Heart left ventricle (tissue), 16 donors: ENCODE measurements around the gene CDC23. TPM values are rescaled to one million over a fixed set of nuclear protein-coding genes. Genes with fewer than 3 reads are reported as not detected.

Source experiments
- ATAC-seq, 4 donors: fragments of 200-7000 bp; cut with Tn5 transposase; one replicate each; pipeline ENCODE4 v1.9.1; 2020 to 2022; ENCODE audit warnings: moderate library complexity in 4 of 4, mild to moderate bottlenecking in 3 of 4, moderate number of reproducible peaks in 1 of 4
- DNase-seq, 5 donors: peaks; one replicate each; pipeline ENCODE4 v3.0.0-alpha.2; 2020
- H3K27ac ChIP-seq, 12 donors: fragments of 200-600 bp; sonication (generic) in 4 of 12; one replicate each; pipeline versions ENCODE4 v1.5.0 to v1.8.0; 2016 to 2022; ENCODE audit warnings: mild to moderate bottlenecking in 2 of 12
- H3K27me3 ChIP-seq, 9 donors: fragments of 200-600 bp; sonication (generic) in 2 of 9; one replicate each; pipeline versions ENCODE4 v1.5.1 to v1.8.0; 2016 to 2022; ENCODE audit warnings: mild to moderate bottlenecking in 3 of 9
- H3K36me3 ChIP-seq, 9 donors: fragments of 200-600 bp; sonication (generic) in 2 of 9; one replicate each; pipeline versions ENCODE4 v1.5.0 to v1.8.0; 2018 to 2022; ENCODE audit warnings: mild to moderate bottlenecking in 2 of 9
- H3K4me1 ChIP-seq, 12 donors: fragments of 200-600 bp; sonication (generic) in 4 of 12; one replicate each; pipeline versions ENCODE4 v1.5.0 to v1.8.0; 2016 to 2022; ENCODE audit warnings: mild to moderate bottlenecking in 3 of 12
- H3K4me3 ChIP-seq, 12 donors: fragments of 200-600 bp; sonication (generic) in 4 of 12; one replicate each; pipeline versions ENCODE4 v1.5.0 to v1.8.0; 2017 to 2022; ENCODE audit warnings: mild to moderate bottlenecking in 9 of 12, moderate library complexity in 4 of 12
- H3K9me3 ChIP-seq, 12 donors: fragments of 200-600 bp; sonication (generic) in 4 of 12; one replicate each; pipeline versions ENCODE4 v1.5.0 to v1.8.0; 2016 to 2022; ENCODE audit warnings: mild to moderate bottlenecking in 1 of 12
- POLR2A ChIP-seq, 2 donors: fragments of 450-650 bp; IDR thresholded peaks; one replicate each; pipeline ENCODE4 v1.6.1; 2017; ENCODE audit warnings: antibody characterized with exemption in 2 of 2, mild to moderate bottlenecking in 2 of 2, moderate library complexity in 2 of 2
- WGBS, 4 donors: extraction: QIAGEN DNeasy Blood & Tissue Kit in 2 of 4; methylation state at CpG; one replicate each; pipeline versions ENCODE4 v1.1.5 to v1.1.7; 2013 to 2018; 5-methylcytosine and 5-hydroxymethylcytosine counted together
- intact Hi-C, 10 donors: fragments of 100-400 bp; cut with DNase I; formaldehyde crosslinking; loops; one replicate each; pipeline versions ENCODE4 v1.11.1 to v1.14.2; 2022
- long read RNA-seq, 3 donors: library from polyadenylated mRNA; unstranded; transcript quantifications; one replicate each; pipeline ENCODE4 v2.0.0, GENCODE V29; 2020 to 2021
- polyA plus RNA-seq, 2 donors: library from polyadenylated mRNA; stranded (reverse); fragments of 200-250 nt; gene quantifications; one replicate each; pipeline ENCODE4 v1.2.3, GENCODE V29; 2013
- total RNA-seq, 9 donors: library from RNA; depleted of rRNA in 2 of 9; stranded (reverse); fragments of >200 nt in 2 of 9; fragmentation: NEBNext Ultra II Directional in 3 of 9; extraction: Animal tissue kit (Norgen Biotek cat#: 25700) in 3 of 9; gene quantifications; one replicate each; pipeline versions ENCODE4 v1.1.0 to v1.2.4, GENCODE V29; 2016 to 2023
- TF ChIP-seq, protein P1 (sequence below), 12 donors: fragments of 200-600 bp; sonication (generic) in 4 of 12; IDR thresholded peaks; one replicate each; pipeline versions ENCODE4 v1.5.0 to v1.8.0; 2018 to 2022; ENCODE audit warnings: antibody characterized with exemption in 12 of 12, mild to moderate bottlenecking in 5 of 12
- donor health status: ischemic (EF 13 %, LVEDD 7.1; RV severe dilation, severe dysfunction).
- donor health status: healthy with polysubstance abuse.
- donor health status: DM: no; HTN: yes; CAD: no.
- donor health status: DM: no; HTN: no; CAD: no.
- donor health status: ischemic (EF 25% LVEDD 6.9; RV normal size, moderate dysfunction).
- donor health status: ischemic (EF 25% LVEDD 5.7; RV mildly dilated, moderate dysfunction).
- donor health status: healthy.
- donor health status: DM: yes; HTN: yes; CAD: no.
- donor health status: ischemic (EF 35%, LVEDD 5.7; RV mildly dilated, moderate dysfunction).
- donor health status: nonischemic (EF 11% LVEDD 7.7; RV severe dilation, severe dysfunction).
- donor health status: DM: yes; HTN: yes; CAD: no.
- donor health status: PGD.
- donor health status: ischemic (EF 29% LVEDD 5.4; RV normal size, mild dysfunction).
- donor health status: nonischemic (EF 23%, LVEDD 6.1; RV moderate dilation, normal function).

CDC23 gene, protein sequence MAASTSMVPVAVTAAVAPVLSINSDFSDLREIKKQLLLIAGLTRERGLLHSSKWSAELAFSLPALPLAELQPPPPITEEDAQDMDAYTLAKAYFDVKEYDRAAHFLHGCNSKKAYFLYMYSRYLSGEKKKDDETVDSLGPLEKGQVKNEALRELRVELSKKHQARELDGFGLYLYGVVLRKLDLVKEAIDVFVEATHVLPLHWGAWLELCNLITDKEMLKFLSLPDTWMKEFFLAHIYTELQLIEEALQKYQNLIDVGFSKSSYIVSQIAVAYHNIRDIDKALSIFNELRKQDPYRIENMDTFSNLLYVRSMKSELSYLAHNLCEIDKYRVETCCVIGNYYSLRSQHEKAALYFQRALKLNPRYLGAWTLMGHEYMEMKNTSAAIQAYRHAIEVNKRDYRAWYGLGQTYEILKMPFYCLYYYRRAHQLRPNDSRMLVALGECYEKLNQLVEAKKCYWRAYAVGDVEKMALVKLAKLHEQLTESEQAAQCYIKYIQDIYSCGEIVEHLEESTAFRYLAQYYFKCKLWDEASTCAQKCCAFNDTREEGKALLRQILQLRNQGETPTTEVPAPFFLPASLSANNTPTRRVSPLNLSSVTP
- total RNA-seq (10 to 100 TPM; 11.9 to 25.6 (median 17.2) TPM), polyA plus RNA-seq (10 to 100 TPM; 10.1 to 17.4 TPM)
- long read RNA-seq, donor 1, transcript CDC23-202 (16 exons, 3,155 nt) = major isoform, 32 of 37 reads
- long read RNA-seq, donor 1, partial matches to known transcripts = 1 of 37 reads
- long read RNA-seq, donor 1, other reads (novel, unspliced or antisense) = 3 of 37 reads
- long read RNA-seq, donor 2, transcript CDC23-202 (16 exons, 3,155 nt) = major isoform, 83 of 99 reads
- long read RNA-seq, donor 2, partial matches to known transcripts = 9 of 99 reads
- long read RNA-seq, donor 2, other reads (novel, unspliced or antisense) = 6 of 99 reads
- long read RNA-seq, donor 3, transcript CDC23-202 (16 exons, 3,155 nt) = major isoform, 16 of 20 reads
- long read RNA-seq, donor 3, partial matches to known transcripts = 0 of 20 reads
- long read RNA-seq, donor 3, other reads (novel, unspliced or antisense) = 1 of 20 reads

DNA sequence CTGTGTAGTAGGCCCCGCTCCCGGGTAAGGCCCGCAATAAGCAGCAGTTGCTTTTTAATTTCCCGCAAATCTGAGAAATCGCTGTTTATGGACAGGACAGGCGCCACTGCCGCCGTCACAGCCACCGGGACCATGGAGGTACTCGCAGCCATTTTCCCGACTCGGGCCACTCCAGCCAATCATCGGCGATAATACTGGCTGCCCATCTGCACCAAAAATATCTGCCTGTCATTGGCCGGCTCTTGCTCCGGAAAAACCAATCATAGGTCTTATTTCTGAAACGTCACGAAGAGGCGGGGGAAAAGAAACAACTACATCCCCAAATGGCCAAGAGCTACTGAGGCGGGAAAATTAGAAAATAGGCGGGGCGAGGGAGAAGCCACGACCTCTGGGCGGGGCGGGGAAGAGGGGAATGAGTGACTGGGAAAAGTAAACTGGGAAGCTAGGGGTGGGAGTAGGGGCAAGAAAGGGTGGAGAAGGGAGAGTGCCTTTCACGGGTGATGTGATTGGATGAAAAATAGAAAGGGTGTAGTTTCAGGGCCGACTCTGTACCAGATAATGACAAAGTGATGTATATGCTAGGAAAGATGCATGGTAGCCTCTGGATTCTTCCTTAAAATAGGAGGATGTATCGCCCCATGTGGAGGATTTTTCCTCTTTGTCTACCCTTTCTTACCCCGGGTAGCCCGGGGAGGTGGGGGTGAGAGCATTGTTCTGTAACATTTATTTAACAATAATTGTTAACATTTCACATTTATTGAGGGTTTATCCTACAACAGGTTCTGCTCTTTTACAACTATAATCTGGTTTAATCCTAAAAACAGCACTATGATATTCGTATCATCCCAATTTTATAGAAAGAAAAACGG is at the start of gene CDC23:
CDC23 (minus strand) TSS at position 163 of the 869 bp plus-strand sequence; CDS start at position 152, 11 bp downstream.
- H3K27ac ChIP-seq = peak within 1 kb of the TSS; percentile 20 to 87 (median 76)
- TF ChIP-seq, protein P1, sequence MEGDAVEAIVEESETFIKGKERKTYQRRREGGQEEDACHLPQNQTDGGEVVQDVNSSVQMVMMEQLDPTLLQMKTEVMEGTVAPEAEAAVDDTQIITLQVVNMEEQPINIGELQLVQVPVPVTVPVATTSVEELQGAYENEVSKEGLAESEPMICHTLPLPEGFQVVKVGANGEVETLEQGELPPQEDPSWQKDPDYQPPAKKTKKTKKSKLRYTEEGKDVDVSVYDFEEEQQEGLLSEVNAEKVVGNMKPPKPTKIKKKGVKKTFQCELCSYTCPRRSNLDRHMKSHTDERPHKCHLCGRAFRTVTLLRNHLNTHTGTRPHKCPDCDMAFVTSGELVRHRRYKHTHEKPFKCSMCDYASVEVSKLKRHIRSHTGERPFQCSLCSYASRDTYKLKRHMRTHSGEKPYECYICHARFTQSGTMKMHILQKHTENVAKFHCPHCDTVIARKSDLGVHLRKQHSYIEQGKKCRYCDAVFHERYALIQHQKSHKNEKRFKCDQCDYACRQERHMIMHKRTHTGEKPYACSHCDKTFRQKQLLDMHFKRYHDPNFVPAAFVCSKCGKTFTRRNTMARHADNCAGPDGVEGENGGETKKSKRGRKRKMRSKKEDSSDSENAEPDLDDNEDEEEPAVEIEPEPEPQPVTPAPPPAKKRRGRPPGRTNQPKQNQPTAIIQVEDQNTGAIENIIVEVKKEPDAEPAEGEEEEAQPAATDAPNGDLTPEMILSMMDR (IDR thresholded peaks at IDR 0.05) = no peak
- peak; percentile 20 to 51 for TF ChIP-seq POLR2A (IDR thresholded peaks at IDR 0.05)
- 1 to 3% (median 1%) methylated on average over 30 to 32 of the region's 32 CpGs for WGBS, 4 donors
- intact Hi-C loops = loop anchor here in 2 of 10 donors (2.0 to 5.0 kb wide), 2 partner anchors 33 to 119 kb away; partner anchors contain the start of gene CDC25C (in 1 of the 2)
- peaks cover 0 to 29% (median 15%) of the 10 kb centered on the region in 12 donors for H3K4me1 ChIP-seq
- H3K27me3 ChIP-seq = no peaks in the 10 kb centered on the region
- no peaks in the 10 kb centered on the region for H3K9me3 ChIP-seq
- ATAC-seq (peak; percentile 96 to 99 (median 98)), DNase-seq (peak; percentile 89 to 94 (median 94))
- H3K4me3 ChIP-seq = peak within 1 kb of the TSS; percentile 67 to 97 (median 85)
- peaks cover 0 to 22% (median 5%) of the 10 kb centered on the region in 9 donors for H3K36me3 ChIP-seq

DNA sequence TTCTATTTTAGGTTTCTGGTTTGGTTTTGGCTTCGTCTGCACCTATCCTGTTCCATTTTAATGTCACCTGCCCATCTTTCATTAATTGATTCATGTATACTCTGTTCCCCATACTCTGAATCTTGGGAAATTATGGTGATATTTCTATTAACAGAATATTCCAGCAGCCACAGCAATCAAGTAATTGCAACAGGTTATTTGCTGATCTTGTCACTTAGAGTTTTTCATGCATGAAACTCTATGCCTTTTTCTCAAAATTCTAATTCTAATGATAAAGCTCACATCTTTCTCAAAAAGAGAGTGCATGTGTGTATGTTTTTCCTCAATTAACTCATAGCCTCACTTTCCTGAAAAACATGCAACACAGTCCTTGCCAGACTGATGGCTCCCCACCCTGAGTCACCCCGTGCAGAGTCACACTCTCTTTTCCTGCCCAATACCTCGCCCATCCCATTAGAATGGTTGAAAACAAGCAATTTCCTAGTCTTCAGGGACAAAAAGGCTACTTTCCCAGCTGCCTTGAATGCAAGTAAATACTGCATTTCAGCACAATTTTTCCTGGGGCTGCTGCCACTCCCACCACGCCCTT is 45.7 kb upstream of the CDC23 start:
- Histone ChIP-seq H3K27ac (no peak overlapping the region), H3K36me3 (no peaks in the 10 kb centered on the region), H3K4me1 (no peaks in the 10 kb centered on the region), H3K27me3 (peaks cover 0 to 4% (median 0%) of the 10 kb centered on the region in 9 donors), H3K9me3 (no peaks in the 10 kb centered on the region), H3K4me3 (no peak overlapping the region)
- no peak for ATAC-seq
- intact Hi-C loops = no loop called here
- no peak for TF ChIP-seq POLR2A (IDR thresholded peaks at IDR 0.05)
- TF ChIP-seq, protein P1 (IDR thresholded peaks at IDR 0.05) = no peak
- no peak for DNase-seq
- WGBS, 4 donors = 67 to 84% (median 73%) methylated on average over 4 of the region's 4 CpGs

DNA sequence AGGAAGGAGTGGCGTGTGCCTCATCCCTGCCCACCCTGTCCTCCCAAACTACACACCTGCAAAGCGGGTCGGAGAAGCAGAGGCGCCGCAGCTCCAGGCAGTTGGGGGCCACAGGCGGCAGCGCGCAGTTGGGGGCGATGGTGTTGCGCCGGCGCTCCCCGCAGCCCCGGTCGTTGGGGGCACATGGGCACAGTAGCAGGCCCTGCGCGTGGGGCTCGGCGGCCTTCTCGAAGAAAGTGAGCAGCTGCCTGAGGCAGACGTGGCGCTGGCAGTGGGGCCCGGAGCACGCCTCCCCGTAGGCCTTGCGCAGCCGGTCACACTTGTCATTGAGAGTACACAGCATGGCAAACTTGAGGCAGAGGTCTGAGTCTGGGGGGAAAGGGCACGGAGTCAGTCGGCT is 44.5 kb upstream of the CDC23 start:
- 62 to 82% (median 67%) methylated on average over 6 to 29 of the region's 29 CpGs for WGBS, 4 donors
- Histone ChIP-seq H3K4me1 (no peaks in the 10 kb centered on the region), H3K36me3 (no peaks in the 10 kb centered on the region), H3K27me3 (peaks cover 0 to 4% (median 0%) of the 10 kb centered on the region in 9 donors), H3K27ac (no peak overlapping the region), H3K4me3 (no peak overlapping the region), H3K9me3 (no peaks in the 10 kb centered on the region)
- TF ChIP-seq, protein P1 (IDR thresholded peaks at IDR 0.05) = no peak
- no peak for TF ChIP-seq POLR2A (IDR thresholded peaks at IDR 0.05)
- intact Hi-C loops = no loop called here
- ATAC-seq (no peak), DNase-seq (no peak)
